Fibroblast of skin of right quadriceps (primary cell): ENCODE results near the gene TMEM94.
"Not testable (repeated sequence)": the region's sequence is repeated elsewhere in the genome, so short reads cannot be mapped to it uniquely, and the experiment has no call there.

Source experiments
- DNase-seq: peaks from one replicate; pipeline ENCODE4 v3.0.0-alpha.2; 2013

Gene TMEM94

GRCh38 chr17:75513641-75514000 is 57.2 kb downstream of the TMEM94 start:
- no peak for DNase-seq

GRCh38 chr17:75514299-75514918 is 58.0 kb downstream of the TMEM94 start:
- DNase-seq: no peak

DNA sequence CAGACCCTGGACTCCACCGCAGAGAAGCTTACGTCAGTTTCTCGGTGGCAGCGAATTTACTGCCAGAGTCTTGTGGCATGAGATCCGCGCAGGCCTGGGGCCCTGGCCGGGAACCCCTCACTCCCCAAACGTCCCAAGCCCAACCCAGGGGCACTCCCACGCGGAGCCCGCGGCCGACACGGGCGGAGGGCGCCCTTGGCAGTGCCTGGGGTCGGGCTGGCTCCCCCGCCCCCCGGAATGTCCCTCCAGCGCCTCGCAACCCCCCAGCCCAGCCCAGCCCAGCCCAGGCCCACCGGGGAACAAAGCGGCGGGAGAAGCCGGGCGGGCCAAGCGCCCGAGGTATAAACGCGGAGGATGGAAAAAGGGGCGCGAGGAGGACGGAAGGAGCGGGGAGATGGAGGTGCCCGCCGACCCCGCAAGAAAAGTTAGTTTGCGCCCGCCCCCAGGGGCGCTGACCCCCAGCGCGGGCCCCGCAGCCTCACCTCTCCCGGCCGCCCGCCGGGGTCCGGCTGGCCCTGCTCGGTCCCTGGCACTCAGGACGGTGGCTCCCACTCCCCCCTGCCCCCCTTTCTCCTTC is 58.6 kb downstream of the TMEM94 start:
- no peak for DNase-seq

- peak; percentile 89 for DNase-seq
These were observed 59.2 kb downstream of the TMEM94 start, which contains the start of gene CASKIN2 for GRCh38 chr17:75515496-75516254. Gene CASKIN2, minus strand, starts transcription at chr17:75515537. Its CDS starts 1,733 bp downstream, at chr17:75513804.

- peak; percentile 85 for DNase-seq
These were observed 59.8 kb downstream of the TMEM94 start, which contains the start of gene TSEN54 for GRCh38 chr17:75516255-75516618. Gene TSEN54, plus strand, starts transcription at chr17:75516528. Its CDS starts 33 bp downstream, at chr17:75516561.

DNA sequence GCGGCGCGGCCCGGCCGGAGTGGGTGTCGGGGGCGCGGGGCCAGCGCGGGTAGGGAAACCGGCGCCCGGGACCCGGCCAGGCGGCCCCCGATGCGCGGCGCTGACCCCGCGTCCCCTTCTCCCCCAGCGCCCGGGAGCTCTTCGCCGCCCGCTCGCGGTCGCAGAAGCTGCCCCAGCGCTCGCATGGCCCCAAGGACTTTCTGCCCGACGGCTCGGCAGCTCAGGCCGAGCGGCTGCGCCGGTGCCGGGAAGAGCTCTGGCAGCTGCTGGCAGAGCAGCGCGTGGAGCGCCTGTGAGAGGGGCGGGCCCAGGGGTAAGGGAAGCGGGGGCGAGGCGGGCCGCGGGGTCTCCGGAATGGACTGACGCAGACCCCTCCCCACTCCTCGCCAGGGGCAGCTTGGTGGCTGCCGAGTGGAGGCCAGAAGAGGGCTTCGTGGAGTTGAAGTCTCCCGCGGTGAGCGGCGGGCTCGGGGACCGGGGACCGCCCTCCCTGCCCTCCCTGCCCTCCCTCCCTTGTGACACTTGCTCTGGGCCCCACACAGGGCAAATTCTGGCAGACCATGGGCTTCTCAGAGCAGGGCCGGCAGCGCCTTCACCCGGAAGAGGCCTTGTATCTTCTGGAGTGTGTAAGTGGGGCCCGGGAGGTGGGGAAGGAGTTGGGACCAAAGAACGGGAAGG is 60.3 kb downstream of the TMEM94 start:
- no peak for DNase-seq

- no peak for DNase-seq
These were observed 60.9 kb downstream of the TMEM94 start for GRCh38 chr17:75517297-75517865.

DNA sequence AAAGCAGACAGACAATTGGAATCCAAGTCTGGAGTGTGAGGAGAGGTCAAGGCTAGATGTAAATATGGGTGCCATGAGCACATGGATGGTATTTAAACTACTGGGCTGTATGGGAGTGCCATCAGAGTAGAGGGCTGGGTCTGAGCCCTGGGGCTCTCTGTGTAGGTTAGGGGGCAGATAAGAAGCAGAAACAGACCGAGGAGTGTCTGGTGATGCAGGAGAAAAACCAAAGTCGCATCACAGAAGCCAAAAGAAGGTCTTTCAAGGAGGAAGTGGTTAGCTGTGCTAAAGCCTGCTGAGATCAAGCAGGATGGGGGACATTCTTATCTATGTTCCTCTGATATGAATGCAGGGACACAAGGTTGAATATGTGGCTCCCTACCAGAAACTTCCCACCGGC is 61.8 kb downstream of the TMEM94 start:
- DNase-seq: no peak

- DNase-seq: no peak
These were observed 62.6 kb downstream of the TMEM94 start for GRCh38 chr17:75518983-75519537.

DNA sequence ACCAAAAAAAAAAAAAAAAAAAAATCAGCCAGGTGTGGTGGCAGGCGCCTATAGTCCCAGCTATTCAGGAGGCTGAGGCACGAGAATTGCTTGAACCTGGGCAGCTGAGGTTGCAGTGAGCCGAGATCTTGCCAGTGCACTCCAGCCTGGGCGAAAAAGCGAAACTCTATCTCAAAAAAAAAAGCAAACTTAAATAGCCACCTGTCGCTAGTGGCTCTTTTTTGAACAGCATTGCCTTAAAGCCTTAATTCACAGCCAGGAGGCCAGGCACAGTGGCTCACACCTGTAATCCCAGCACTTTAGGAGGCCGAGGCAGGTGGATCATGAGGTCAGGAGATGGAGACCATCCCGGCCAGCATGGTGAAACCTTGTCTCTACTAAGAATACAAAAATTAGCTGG is 64.0 kb downstream of the TMEM94 start:
- not testable (repeated sequence) for DNase-seq

- no peak for DNase-seq
These were observed 64.9 kb downstream of the TMEM94 start for GRCh38 chr17:75521290-75521689.

- DNase-seq: no peak
These were observed 65.7 kb downstream of the TMEM94 start for GRCh38 chr17:75521951-75522727.

GRCh38 chr17:75523647-75524046 is 67.2 kb downstream of the TMEM94 start:
- DNase-seq: no peak

DNA sequence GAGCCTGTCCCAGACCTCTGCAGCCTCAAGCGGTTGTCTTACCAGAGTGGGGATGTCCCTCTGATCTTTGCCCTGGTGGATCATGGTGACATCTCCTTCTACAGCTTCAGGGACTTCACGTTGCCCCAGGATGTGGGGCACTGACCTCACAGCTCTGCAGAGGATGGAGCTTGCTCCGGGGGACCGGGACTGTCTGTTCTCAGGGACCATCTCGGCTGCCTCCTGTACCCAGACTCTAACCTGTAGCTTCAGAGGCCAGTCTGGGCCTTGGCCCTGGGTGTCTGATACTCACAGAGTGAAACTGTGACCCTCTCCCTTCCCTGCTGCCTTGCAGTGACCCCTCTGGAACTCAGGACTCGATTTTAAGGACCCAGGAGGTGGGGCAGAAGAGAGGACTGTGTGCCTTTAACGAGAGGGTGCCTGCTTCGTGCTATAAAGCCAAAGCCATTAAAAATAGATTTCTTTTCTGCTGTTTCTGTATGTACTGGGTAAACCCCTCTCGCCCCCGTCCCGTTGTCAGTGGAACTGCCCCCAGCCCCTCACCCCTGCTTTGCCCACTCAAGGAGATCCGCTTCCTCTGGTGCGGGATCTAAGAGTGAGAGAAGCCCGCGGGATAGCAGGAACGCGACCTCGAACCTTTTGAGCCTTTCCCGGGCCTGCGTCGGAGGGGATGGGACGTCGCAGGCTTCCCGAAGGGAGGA is 68.0 kb downstream of the TMEM94 start:
- no peak for DNase-seq

- peak; percentile 42 for DNase-seq
These were observed 68.8 kb downstream of the TMEM94 start, which contains the start of gene LLGL2 for GRCh38 chr17:75524970-75525805. Gene LLGL2, plus strand, starts transcription at chr17:75525697. Its CDS starts 17,730 bp downstream, at chr17:75543427.

DNA sequence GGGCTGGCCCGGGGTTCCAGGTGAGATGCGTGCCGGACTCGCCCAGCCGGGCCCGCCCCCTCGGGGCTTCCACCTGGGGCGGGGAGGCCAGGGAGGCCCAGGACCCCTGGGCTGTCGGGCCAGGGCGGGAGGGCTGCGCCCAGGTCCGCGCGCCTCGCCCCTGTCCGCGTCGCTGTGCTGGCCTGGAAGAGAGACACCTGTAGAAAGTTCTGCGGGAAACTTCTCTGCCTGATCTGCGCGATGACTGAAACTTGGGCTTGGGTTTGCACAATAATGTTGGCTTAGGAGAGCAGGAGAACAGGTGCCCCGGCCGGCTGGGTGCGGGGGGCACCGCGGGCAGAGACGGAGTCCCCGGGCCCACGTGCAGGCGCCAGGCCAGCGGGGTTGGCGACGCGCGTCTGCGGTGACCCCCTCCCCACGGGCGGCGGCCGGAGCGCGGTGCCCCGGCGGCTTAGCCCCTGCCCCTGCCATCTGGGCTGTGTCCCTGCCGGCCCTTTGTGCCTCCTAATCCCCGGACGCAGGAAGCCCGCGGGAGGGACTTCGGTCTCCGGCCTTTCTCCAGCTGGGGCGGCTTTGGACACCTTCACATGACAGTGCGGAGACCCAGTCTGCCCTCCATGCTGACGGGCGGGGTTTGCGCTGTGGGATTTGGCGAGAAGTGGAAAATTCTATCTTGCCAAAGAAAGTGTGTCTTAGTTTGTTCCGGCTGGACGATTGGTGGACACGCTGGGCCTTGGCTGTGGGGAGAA is 69.5 kb downstream of the TMEM94 start:
- no peak for DNase-seq

DNA sequence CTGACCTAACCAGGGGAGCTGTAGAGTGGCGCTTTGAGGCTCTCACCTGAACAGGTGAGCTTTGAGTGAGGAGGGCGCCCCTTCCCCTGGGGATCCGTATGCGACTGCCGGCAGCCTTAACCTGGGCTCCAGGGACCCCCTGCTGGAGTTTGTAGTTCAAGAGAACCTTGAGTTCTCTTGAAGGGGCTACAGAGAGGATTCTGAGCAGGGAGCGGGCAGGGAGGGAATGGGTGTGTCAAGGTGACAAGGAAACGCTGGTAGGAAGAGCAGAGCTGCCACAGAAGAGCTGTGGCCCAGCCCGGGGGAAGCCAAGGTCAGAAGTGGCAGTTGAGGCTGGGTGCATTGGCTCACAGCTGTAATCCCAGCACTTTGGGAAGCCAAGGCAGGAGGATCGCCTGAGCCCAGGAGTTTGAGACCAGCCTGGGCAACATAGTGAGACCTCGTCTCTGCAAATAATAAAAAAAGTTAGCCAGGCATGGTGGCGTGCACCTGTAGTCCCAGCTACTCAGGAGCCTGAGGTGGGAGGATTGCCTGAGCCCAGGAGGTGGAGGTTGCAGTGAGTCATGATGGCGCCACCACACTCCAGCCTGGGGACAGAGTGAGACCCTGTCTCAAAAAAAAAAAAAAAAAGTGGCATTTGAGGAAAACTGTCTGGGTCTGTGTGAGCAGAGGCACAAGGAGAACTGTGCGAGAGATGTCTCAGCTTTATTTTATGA is 70.3 kb downstream of the TMEM94 start:
- DNase-seq: no peak

DNA sequence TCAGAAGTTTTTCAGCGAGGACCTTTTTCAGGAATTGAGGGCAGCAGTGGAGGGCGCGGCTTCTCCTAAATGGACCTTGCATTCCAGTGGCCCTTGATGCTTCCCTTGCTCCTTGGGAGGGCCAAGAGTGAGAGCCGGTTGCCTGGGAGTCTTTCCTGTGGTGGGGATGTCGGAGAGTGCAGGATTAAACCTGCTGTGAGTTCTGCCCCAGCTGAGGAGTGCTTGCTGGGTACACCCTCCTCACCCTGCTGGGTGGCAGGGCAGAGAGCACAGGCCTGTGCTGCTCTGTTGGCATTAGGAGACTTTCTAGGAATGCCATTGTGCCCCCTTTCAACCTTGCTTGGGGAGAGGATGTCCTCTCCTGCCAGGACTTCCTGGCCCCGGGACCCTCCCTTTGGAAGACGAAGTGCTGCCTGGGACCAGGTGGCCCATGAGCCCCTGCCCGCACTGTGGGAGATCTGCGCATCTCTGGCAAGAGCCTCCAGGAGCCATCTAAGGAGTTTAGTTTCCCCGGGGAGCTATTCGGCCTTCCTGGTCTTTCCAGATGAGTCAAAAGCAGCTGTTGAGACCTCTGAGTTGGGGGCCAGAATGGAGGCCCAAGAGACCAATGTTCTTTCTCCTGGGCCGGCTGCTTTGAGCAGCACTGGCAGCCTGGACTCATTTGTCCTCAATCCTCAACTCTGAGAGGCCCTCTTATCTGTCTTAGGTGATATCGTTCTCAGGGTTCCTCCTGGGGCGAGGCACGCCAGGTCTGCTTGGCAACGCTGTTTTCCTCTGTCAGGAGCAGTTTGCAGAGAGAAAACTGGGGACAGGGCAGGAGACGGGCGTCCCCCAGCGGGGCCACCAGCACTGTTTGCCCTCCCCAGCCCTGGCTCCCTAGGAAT is 74.6 kb downstream of the TMEM94 start:
- no peak for DNase-seq
